Skeletal muscle cell (primary cell): ENCODE results near the gene CDC14B.
"Not testable (repeated sequence)": the region's sequence is repeated elsewhere in the genome, so short reads cannot be mapped to it uniquely, and the experiment has no call there.

Experiments used
- DNase-seq: peaks from one replicate; pipeline ENCODE4 v3.0.0-alpha.2; 2010; ENCODE audit warnings: low read depth
- H3K4me3 ChIP-seq: 2 replicates; pipeline ENCODE4 v1.5.1; 2011; ENCODE audit warnings: low read depth, mild to moderate bottlenecking, control low read depth, low read length, moderate library complexity

Gene CDC14B

GRCh38 chr9:96636368-96636767 is 16.7 kb upstream of the CDC14B start:
- H3K4me3 ChIP-seq: no peak overlapping the region
- DNase-seq: no peak

GRCh38 chr9:96633579-96633978 is 13.9 kb upstream of the CDC14B start:
- not testable (repeated sequence) for DNase-seq

GRCh38 chr9:96626912-96627311 is 7.3 kb upstream of the CDC14B start:
- no peak overlapping the region for H3K4me3 ChIP-seq
- DNase-seq: no peak

More at GRCh38 chr9:96633579-96633978, 13.9 kb upstream of the CDC14B start:
- not testable (repeated sequence) for H3K4me3 ChIP-seq

GRCh38 chr9:96621618-96622017 is 2.0 kb upstream of the CDC14B start:
- DNase-seq: no peak
- H3K4me3 ChIP-seq: no peak overlapping the region

- DNase-seq: no peak
- no peak overlapping the region for H3K4me3 ChIP-seq
These were observed 1.2 kb upstream of the CDC14B start for GRCh38 chr9:96620832-96621269.

DNA sequence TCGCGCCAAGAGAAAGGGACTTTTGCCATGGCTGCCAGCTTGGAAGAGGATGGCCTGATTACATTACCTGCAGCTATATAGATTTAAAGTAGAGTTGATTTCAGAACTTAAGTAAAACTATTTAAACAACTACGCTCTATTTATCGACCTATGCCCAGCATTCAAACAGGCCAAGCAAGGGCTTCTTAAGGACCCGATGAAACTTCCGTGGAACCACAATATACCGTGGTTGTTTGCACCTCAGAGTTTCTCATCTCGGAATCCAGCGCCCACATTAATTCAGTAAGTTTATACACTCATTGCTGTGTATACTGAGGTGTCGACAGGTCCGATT is 505 bp upstream of the CDC14B start:
- H3K4me3 ChIP-seq: peak overlapping the region; percentile 73

GRCh38 chr9:96619124-96619465 is 548 bp downstream of the CDC14B start:
- peak overlapping the region; percentile 73 for H3K4me3 ChIP-seq
- no peak for DNase-seq

More for the DNA sequence above, 505 bp upstream of the CDC14B start:
- DNase-seq: no peak

GRCh38 chr9:96618209-96619123 is 1.2 kb downstream of the CDC14B start:
- H3K4me3 ChIP-seq: peak overlapping the region; percentile 73
- no peak for DNase-seq

DNA sequence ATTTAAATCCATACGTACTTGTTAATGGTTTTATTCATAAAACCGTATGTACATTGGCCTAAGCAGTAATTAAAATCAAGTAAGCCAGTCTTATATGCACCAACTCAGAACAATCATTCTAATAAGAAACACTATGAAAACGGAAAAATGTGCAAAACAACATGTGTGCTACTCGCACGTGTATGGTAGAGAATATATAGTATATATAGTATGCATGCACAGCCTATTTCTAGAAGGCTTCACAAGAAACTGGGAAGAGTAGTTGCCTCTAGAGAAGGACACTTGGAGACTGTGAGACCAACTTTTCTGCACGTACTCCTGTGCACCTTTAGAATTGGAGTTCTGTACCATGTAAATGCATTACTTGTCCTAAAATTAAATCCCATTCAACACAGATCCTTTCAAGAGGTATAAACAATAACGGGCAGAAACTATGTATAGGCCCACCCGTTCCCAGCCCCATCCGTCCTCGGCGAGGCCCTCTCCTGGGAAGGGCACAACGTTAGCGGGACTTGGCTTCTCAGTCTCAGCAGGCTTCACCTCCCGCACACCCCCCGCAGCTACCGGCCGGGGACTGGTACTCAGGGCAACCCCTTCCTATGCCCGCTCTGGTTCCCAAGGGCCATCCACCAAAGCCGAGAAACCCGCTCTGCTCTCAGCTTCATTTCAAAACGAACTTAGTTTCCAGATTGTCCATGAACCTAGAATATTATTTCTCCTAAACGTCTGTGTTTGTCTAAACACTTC is 2.0 kb downstream of the CDC14B start:
- H3K4me3 ChIP-seq: peak overlapping the region; percentile 73
- DNase-seq: no peak

- no peak for DNase-seq
These were observed 2.7 kb downstream of the CDC14B start for GRCh38 chr9:96616817-96617438.

GRCh38 chr9:96615411-96615810 is 4.2 kb downstream of the CDC14B start:
- no peak overlapping the region for H3K4me3 ChIP-seq
- DNase-seq: no peak

More at GRCh38 chr9:96616817-96617438, 2.7 kb downstream of the CDC14B start:
- no peak overlapping the region for H3K4me3 ChIP-seq

GRCh38 chr9:96614664-96615063 is 5.0 kb downstream of the CDC14B start:
- not testable (repeated sequence) for H3K4me3 ChIP-seq, DNase-seq

- DNase-seq: no peak
- no peak overlapping the region for H3K4me3 ChIP-seq
These were observed 6.6 kb downstream of the CDC14B start for GRCh38 chr9:96612966-96613589.

GRCh38 chr9:96612105-96612965 is 7.3 kb downstream of the CDC14B start:
- peak overlapping the region; percentile 11 for H3K4me3 ChIP-seq
- peak; percentile 81 for DNase-seq

- DNase-seq: no peak
- no peak overlapping the region for H3K4me3 ChIP-seq
These were observed 8.3 kb downstream of the CDC14B start for GRCh38 chr9:96611302-96611701.

- DNase-seq: no peak
These were observed 9.9 kb downstream of the CDC14B start for GRCh38 chr9:96609732-96610131.

DNA sequence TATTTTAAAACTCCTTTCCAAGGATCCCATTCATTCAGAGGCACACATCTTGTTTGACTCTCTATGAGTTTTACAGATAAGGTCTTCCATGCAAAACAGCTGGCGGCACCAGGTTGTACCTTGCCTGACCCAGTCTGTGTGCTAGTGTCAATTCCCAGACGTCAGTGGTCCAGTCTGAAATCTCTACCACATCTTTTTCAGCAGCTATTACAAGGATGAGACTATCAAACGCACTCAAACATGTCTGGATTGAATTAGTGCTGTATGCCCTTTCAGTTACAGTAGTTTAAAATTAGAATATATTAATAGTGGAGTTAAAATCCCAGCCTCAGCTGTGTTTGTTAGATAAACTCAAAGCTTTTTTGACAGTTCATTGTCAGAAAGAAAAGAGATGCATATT is 11.7 kb downstream of the CDC14B start:
- no peak overlapping the region for H3K4me3 ChIP-seq
- DNase-seq: no peak

More at GRCh38 chr9:96609732-96610131, 9.9 kb downstream of the CDC14B start:
- H3K4me3 ChIP-seq: no peak overlapping the region

GRCh38 chr9:96605328-96605727 is 14.3 kb downstream of the CDC14B start:
- DNase-seq: no peak

DNA sequence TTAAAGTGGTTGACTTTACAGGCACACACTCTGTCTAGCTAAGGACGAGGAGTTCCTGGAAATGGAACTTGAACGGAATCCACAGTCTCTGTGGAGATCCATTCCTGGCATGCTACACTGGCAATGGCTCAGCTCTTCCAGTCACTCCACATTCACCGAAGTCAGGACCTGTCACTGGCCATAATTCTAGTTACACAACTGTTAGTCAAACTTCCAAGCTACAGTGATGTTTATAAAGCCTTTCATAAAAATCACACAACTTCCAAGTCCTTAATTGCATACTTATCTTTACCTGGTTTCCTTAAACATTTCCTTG is 15.7 kb downstream of the CDC14B start:
- no peak for DNase-seq
- no peak overlapping the region for H3K4me3 ChIP-seq

More at GRCh38 chr9:96605328-96605727, 14.3 kb downstream of the CDC14B start:
- H3K4me3 ChIP-seq: no peak overlapping the region
